ENCODE results near the gene TNIK. TPM values are rescaled to one million over a fixed set of nuclear protein-coding genes. Genes with fewer than 3 reads are reported as not detected.

The TNIK gene
- total RNA-seq, 1 experiment from 2014 or later, result 8.7 TPM

DNA sequence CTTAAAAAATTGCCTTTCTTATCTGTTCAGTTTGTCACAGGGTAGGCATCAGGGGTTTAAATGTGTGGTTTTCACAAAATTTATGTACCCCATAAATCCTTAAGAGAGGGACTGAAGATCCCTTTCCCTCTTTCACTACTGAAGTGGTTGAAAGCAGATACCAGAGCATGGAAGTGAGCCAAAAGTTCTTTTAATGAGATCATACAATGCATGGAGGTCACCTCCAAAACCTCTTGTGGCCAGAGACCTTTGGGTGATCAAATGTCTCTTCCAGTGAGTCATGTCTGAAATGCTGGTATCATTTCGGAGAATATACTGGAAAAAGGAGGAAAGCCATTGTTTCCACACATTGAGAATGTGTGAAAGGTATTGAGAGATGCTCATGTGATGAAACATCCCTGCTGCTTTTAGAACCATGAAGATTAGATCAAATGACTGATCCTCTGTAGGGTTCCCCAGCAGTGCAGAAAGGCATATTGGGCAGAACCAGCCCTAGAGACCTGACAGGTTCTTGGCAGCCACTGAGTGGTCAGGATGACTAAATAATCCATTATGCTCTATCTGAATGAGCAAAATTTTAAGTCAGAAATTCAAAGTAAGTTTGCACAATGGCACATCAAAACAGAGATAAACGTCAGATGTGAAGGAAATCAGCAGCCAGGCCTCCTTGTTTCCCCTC lies 267.9 kb downstream of the TNIK start:
- peak; percentile 90 for DNase-seq (ENCODE audit: low read depth)

DNA sequence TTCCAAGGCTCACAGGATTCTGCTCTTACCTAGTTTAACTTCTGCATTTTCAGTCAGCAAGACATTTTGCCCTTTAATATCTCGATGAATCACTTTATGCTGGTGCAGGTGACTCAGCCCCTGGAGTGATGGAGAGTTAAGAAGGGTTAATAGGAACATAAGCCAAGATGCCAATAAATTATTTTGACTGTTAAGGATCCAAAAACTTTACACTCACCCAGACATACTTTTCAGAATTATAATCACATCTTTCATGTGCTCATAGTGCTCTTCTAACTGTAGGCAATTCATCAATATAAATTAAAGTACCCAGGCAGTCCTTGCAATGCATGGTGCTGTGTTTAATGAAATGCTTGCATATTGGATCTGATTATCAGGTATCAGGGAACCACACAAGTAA lies 269.5 kb downstream of the TNIK start:
- DNase-seq (ENCODE audit: low read depth), result peak; percentile 64

DNA sequence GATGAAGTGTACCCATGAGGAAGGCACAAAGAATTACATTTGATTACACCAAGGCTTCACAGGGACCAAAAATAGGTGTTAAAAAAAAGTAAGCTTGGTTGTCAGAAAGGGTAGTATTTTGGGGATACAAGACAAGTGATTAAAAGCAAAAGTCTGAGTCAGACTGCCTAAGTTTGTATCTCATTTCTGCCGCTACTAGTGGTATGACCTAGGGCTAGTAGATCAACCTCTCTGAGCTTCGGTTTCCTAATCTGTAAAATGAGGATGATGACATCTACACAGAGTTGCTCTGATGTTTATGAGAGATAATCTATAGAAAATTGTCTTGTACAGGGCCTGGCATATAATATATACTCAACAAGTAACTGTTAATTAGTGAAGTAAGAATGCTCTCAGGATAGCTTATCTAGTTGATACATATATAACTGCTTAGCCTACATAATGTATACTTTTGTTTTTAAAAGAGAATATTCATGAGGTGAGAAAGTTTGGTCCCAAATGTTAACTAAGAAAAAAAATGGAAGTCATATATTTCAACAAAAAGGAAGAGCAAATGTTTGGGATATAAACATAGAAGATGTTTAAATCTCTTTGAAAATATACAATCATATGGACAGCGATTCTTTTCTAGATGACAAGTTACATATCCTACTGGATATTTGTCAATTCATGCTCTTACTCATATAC lies 270.7 kb downstream of the TNIK start:
- no peak for DNase-seq (ENCODE audit: low read depth)

DNA sequence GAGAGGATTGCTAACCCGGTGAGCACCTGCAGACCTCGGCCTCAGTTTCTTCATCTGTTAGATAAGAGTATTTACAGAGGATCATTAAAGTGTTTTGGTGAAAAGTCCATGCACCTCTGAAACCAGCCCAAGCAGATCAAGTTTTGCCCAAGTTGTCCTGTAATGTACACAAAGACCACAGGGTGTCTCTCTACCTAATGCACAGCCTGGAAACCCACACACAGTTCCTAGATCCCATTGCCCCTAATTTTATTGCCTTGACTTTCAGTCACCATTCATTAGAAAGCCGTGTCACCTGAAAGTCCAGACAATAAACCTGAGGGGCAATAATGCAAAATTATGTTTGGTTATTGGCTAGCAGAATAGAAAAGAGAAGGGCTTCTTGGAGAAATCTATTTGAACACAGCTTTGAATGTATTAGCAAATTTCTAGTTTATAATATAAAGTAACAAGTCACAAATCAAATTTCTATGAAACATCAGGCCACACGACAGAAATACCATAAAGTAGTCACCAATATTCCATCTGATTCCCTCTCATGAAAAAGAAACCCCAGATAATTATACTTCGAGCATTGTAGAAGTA lies 272.4 kb downstream of the TNIK start:
- peak; percentile 39 for DNase-seq (ENCODE audit: low read depth)

DNA sequence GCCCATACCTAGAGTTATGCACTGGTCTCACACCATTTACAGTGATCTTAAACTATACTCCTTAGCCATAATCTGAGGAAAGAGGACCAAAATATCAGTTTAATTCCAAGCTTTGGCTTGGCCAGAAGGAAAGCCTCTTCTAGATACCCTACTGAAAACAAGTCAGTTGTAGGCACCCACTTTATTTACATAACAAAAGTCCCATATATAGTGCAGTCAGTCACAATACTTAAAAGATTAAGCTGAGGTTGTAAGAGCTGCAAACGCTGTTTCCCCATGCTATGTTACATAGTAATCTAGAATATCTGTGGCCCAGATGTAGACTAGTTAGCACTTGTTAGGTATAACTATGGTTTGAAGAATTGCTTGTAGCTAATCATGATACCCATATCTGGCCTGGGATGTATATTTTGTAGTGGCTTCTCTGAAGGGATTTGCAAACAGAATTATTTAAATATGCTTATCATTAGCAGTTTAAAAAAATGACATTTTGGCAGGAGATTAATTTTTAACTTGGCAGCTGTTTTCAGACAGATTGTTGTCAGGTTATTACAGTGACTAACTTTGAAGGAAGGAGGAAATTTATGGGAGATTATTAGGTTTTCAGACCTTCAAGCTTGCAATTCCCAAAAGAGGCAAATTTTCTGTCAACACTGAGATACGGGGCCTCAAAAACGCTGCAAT lies 273.2 kb downstream of the TNIK start:
- no peak for DNase-seq (ENCODE audit: low read depth)

DNA sequence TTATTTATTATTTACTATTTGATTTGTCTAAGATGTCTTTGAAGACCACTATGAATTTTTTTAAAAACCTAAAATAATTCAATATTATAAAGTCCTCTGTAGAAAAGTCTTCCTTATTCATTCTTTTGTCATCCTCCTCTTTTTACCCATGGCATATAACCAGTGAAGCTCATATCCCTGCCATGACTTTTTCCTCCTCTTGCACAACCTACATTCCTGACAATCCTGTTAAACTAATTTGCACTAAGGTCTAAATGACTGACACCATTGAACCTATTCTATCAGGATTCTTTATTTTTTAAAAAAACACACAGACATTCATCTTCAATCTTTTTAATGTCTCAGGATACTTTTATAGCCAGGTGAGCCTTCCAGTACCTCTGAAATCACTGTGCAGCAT lies 273.8 kb downstream of the TNIK start:
- DNase-seq (ENCODE audit: low read depth), result no peak

DNA sequence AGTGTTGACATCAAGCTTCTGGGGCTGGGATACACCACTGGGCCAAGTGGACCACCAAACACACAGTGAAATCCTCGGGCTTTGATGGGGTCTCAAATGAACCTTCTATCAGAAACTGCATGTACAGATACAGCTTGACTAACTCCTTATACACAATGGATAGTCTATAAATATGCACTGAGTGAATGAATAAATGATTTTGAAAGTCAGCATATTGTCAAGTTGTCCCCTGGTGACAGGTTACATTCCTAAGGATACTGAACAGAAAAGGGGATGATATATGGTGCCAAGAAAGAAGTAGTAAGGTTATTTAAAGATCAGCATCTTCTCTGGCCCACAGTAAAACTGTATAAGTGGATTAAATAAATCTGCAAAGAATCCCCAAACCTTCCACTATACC lies 274.2 kb downstream of the TNIK start:
- no peak for DNase-seq (ENCODE audit: low read depth)

DNA sequence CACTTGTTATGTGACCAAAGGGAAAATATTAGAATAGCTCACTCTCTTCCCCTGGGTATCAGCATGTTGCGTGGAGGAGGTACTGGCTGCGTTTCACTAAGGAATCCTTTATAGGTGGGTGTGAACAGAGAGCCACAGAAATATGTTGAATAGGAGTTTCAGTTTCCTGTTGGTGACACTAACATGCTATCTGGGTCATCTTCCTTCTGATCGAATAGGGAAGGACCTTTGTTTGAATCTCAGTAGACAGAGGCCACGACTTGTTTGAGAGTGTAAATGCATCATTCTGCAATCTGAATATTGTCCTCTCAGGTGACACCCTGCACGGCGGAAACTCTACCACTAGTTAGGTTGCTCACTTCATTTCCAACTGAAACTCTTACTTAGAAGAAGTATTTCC lies 275.8 kb downstream of the TNIK start:
- no peak for DNase-seq (ENCODE audit: low read depth)

DNA sequence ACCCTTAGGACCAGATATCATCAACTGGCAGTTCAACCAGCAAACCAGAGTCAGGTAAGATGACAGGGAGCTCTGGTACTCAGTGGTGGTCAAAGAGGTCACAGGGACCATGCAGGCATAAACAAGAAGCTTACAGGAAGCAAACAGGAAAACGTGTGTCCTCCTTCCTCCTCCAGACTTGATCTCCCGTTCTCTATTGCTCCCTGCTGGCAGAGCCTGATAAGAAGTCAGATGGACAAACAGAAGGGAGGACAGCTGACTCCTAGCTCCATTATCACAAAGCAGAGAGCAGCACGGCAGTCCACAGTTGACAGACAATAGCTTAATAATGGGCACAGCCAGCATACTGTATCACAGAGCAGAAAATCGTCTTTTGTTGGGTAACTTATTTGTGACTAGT lies 277.2 kb downstream of the TNIK start:
- no peak for DNase-seq (ENCODE audit: low read depth)

DNA sequence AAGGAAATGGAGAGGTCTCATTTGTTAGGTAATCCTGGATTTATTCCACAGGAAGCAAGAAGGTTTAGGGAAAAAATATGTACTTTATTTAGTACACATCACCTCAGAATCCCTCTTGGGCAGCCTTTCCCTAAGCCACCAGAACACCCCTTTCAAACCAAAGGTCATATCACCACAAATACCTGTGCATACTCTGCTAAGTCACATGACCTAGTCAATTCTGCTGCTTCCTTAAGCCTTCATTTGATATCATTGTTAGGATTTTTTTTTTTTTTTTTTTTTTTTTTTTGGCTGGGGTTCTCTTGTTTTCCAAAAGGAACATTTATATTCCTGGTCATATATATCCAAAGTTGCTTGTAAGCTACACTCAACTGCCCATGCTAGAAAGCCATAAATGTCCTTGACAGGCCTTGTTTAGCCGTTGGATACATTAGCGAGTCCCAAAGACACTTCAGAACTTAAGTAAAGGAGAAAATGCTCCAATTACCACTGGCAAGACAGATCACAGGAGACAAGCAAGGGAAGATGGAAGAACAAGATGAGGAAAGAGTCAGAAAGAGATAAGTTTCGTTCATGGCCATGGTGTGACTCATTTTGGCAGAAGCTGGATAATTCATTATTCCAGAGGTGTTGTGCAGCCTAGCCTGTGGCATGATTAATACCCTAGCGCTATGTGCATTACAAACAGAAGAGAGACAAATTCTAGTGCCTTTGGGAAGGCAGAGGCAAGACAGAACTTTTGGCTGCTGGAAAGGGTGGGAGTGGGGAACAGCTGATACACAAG lies 278.1 kb downstream of the TNIK start:
- DNase-seq (ENCODE audit: low read depth), result peak; percentile 20

DNA sequence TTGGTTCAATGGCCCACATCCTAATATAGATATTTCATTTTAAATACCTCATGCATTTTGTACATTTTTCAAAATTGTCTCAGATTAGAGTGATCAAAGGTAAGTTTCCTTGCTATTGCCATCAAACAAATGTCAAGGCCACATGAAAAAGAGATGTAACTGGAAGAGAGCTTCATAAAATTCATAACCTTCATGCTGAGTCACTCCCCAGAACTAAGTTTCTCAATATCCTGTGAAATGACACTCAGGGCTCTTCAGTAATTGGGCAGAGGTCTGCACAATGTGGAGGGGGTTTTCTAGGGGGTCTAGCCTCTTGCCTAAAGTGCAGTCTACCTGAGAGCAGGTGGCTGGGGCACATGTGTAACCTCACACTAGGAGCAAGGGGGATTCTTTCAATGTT lies 281.5 kb downstream of the TNIK start:
- DNase-seq (ENCODE audit: low read depth), result no peak

DNA sequence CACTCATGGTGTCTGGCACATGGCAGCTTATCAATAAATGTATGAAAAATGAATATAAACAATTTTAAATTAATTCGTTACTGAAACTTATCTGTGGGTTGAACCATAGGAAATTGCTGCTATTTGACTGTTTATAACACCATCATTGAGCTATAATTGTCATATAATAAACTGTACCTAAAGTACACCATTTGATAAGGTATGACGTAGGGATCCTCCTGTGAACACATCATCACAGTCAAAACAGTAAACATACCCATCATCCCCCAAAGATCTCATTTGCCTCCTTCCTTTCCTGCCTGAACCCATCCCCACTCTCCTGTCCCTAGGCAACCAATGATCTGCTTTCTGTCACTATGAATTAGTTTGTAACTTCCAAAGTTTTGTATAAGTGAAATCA lies 282.7 kb downstream of the TNIK start:
- no peak for DNase-seq (ENCODE audit: low read depth)

DNA sequence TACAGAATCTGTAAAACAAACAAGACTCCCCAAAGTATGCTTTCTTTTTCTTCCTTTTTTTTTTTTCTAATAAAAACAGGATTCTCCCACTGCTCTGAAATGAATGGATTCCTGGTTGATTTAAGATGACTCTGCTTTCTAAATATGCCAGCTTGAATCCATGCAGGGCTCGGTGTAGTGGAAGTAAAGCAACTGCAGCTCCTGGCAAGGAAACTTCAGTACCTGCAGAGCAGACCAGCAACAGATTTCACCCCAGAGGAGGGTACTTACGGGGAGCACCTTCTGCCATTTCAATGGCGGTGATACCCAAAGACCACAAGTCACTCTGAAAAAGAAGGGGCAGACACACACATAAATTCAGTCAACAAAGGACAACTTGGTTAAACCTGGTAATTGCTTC lies 283.1 kb downstream of the TNIK start:
- DNase-seq (ENCODE audit: low read depth), result no peak

DNA sequence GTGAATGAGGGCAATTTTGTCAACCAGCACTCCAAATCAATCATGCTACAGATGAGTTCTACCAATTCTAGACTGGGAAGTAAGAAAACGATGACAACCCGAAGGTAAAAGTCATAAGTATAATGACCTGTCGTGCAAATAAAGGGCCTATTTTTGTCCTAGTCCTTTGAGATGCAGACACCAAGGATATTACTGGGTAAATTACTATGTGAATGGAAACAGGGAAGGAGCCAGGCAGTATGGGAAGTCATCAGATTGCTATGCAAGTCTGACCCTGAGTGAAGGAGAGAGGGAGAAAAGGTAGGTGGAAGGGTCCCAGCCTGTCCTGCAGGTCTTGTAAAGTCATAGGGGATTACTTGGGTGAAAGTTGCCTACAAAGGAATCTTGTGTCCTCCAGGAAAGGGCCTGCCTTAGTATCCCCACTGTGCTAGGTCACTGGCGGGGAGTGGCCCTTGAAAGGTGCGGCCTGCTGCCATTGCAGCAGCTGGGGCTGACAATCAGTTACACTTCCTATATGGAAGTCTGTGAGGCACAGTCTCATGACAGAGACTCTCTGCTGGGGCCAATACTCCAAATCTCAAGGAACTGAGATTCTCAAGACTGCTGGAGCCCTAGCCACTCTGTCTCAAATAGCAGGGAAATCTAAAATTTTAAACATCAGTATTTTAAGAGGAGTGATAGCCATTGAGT lies 283.8 kb downstream of the TNIK start:
- no peak for DNase-seq (ENCODE audit: low read depth)

DNA sequence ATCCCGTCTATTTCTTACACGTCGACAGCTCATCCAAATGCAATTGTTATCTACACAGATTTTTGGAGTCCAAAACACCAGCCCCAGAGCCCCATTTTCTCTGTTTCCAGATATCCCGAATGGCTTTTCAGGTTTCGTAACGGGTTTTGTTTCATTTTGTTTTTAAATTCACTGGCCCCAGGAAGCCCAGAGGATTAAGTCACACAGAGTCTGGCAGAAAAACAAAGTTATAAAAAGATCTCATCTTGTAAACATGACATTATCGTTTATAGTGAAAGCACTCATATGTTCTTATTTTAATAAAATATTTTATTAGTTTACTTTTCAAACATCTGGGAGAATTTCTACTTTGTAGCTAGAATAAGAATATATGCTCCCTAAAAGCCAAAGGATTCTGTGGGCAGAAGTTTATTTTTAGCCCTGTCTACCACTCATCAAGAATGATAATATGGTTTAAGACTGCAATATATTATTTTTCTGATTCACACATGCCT lies 284.4 kb downstream of the TNIK start:
- DNase-seq (ENCODE audit: low read depth), result no peak

DNA sequence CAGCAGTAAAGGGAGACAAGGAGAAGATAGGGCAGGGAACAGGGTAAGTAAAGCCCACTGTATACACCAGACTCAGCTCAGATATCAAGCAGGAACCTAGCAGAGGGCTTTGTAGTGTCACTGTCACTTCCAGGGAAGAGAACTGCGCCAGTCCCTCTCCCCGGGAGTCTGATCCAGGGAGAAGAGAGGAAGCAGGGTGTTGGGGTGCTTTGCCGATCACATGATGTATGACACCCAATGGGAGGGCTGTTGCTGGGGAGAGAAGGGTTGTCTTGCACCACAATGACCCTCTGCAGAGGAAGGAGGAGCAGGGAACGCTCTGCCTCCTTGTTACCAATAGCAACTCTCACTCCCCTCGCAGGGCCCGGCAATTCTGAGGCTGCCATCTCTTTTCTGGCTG lies 286.5 kb downstream of the TNIK start:
- DNase-seq (ENCODE audit: low read depth), result no peak

DNA sequence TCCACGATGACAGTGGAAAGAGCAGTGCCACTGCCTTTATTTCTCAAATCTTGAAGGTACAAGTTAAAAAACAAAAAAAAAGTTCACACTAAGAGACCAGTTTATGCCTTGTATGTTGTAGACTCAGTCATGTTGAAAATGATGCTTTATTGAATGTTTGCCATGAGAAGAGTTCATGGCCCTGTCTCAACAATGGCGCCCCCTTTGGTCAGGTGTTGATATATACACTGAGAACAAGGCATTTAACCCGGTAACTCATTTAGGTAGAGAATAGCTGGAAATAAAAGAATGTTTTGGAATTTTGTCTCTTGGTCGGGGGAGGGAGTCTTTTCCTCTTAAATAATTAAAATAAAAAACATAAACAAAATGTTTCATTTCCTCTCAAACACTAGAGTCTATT lies 288.1 kb downstream of the TNIK start:
- no peak for DNase-seq (ENCODE audit: low read depth)

DNA sequence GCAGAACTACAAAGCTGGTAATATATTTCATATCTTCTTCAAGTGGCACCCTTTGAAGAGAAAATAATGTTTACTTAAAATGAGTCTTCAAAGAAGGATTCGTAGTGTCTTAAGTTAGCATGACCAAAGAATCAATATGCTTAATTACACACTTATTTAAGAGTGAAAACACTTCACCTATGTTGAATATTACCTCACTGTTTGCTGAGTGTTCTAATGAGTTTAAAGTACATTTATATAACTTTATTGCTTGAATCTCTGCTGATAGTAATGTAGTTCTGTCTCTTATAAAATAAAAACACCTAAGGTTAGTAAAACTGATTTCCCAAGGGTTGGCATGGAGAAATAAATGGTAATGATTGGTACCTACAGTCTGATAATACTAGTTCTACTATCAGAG lies 290.3 kb downstream of the TNIK start:
- no peak for DNase-seq (ENCODE audit: low read depth)

DNA sequence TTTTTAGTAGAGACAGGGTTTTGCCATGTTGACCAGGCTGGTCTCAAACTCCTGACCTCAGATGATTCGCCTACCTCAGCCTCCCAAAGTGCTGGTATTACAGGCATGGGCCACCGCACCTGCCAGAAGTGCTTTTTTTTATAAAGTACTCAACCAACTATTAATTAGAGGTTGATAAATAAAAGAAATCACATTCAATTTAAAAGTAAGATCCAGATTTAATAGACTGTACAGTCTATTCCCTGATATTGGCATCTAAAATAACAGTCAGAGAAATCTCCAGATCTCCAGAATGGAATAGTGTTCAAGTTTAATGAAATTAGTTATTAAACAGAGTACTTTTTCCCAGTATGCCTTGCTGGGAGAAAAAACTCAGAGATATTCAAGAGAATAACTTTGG lies 290.8 kb downstream of the TNIK start:
- no peak for DNase-seq (ENCODE audit: low read depth)

DNA sequence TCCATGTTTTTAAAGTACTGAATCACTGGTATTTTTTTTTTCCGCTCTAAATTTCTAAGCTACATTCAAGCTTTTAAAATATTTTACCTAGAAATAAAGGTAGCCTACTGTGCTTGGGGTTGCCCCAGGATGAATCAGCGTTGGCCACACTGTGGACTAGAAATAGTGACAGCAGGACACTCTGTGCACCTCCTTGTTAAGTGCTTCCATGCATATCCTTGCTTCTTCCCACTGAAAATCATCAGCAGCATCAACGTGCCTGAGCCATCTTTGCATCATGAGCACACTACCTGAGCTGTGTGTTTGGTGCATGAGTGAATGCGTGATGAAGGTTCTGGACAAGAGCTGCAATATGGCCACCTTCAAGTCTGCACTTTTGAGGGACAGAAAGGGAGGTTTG lies 291.7 kb downstream of the TNIK start:
- DNase-seq (ENCODE audit: low read depth), result no peak

DNA sequence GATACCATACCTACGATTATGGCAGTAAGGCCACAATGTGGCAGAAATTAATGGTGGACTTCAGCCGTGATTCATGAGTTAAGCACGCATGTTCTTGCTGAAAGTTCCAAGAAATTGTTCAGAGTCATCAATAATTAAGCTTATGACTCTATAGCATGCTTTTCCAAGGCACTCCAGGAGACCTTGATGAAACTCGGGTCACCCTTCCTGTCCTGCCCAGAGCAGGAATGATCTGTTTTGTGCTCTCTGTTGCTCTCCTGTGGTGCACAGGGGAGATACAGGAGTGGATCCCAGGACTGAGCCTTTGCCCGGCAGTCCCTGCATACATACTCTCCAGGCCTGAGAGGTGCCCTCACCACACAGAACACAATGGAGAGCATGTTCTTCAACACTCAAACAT lies 292.1 kb downstream of the TNIK start:
- DNase-seq (ENCODE audit: low read depth), result peak; percentile 45

All from Daoy (cell line).